Stimulated activated CD8-positive, alpha-beta memory T cell treated with anti-CD3 and anti-CD28 coated beads, Interleukin-15, amount 100 ng/mL, for 48 hours (primary cell): Measurements from ENCODE around the gene STMP1.

Experiments
- DNase-seq, 2 donors: peaks; one replicate each; pipeline ENCODE4 v3.0.0-alpha.2; 2020; ENCODE audit warnings: low read depth in 2 of 2

STMP1 gene

DNA sequence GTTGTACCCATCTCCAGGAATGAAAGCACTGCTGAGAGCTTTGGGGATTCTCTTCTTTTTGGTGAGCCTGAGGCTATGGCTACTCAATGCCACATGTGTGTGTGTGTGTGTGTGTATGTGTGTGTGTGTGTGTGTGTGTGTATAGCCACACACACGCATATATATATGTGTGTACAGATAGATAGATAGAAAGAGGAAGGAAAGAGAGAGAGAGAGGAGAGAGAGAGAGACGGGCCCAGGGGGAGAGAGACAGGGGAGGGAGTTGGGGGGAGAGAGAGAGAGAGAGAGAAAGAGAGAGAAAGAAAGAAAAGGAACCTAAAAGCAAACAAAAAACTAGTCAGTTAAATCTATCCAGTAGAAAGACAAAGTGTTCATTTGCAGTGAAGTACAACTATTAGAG lies 57.4 kb downstream of the STMP1 start:
- DNase-seq: no peak

DNA sequence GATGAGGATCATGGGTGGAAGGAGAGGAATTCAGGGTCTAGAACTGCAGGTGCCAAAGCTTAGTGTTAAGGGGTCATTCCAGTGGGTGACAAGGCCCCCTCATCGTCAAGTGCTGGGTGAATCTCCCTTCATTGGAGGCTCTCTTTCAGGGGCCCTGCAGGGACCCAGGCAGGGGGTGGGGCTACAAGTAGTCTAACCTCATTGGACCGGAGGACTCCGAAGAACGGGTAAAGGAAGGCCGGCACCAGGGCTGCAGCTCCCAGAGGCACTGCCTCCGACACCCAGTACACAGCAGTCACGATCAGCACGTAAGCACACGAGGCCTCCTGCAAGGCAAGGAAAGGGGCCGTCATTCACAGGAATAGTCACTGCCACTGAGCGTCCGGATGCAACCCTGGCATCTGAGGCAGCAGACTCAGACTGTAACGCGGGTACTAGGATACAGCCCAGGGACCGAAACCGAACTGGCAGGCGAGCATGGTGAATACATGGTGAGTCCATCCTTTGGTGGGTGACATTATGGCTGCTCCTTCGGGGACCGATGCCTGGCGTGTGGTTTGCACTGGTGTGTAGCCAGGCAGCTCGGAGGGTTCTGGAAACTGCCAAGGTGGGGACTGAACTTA lies 59.0 kb downstream of the STMP1 start:
- no peak for DNase-seq

DNA sequence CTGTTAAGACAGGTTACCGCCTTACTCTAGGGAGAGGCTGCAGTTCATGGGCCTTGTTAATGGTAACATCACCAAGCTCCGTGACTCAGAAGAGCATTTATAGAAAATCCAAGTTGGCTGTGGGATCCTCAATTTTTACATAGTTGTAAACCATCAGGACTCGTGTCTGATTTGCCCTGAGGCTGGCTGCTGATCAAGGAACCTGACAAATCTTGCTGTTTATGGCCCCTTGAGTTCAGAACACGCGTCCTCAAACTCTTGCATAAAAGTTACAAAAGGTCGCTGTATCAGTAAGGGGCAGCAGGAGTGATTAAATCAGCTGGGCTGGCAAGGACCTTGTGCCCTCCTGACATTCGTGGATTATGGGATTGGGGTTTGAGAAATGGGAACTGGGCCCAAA lies 61.1 kb downstream of the STMP1 start:
- no peak for DNase-seq
